Keratinocyte (primary cell): ENCODE results near the gene PHACTR2. TPM values are rescaled to one million over a fixed set of nuclear protein-coding genes. Genes with fewer than 3 reads are reported as not detected.
A peak's percentile ranks its signal among the peaks of the same experiment; 100 is the strongest.

Experiments used
- DNase-seq: peaks from one replicate; pipeline ENCODE4 v3.0.0-alpha.2; 2011; ENCODE audit warnings: low read depth, missing footprints, low spot score
- FAIRE-seq: peaks from 2 replicates; lab custom pipeline; 2011; peaks lifted over from hg19 to GRCh38; lab: Jason Lieb, UNC
- H2AFZ ChIP-seq: 2 replicates; pipeline ENCODE4 v1.6.0; 2012; ENCODE audit warnings: low read length, control low read depth, inconsistent platforms; ENCODE audit not compliant: control insufficient read depth
- H3K27ac ChIP-seq: 2 replicates; pipeline ENCODE4 v1.5.1; 2011; ENCODE audit warnings: low read length; ENCODE audit not compliant: control insufficient read depth, insufficient read depth
- H3K27me3 ChIP-seq: 3 replicates; pipeline ENCODE4 v1.6.0; 2011; ENCODE audit warnings: low read length; ENCODE audit not compliant: control insufficient read depth, insufficient read depth; ENCODE audit errors: extremely low read depth
- H3K36me3 ChIP-seq, 2 experiments: 2 replicates in 1 of 2; 3 replicates in 1 of 2; pipeline ENCODE4 v1.5.1; 2011; ENCODE audit warnings: low read length in 2 of 2, mild to moderate bottlenecking in 1 of 2; ENCODE audit not compliant: control insufficient read depth in 2 of 2, insufficient read depth in 2 of 2; ENCODE audit errors: extremely low read depth in 1 of 2
- H3K4me1 ChIP-seq: 3 replicates; pipeline ENCODE4 v1.5.1; 2011; ENCODE audit warnings: low read length; ENCODE audit not compliant: control insufficient read depth, insufficient read depth; ENCODE audit errors: extremely low read depth
- H3K4me2 ChIP-seq: 3 replicates; pipeline ENCODE4 v1.6.0; 2011; ENCODE audit warnings: low read depth, low read length; ENCODE audit not compliant: control insufficient read depth, insufficient read depth; ENCODE audit errors: extremely low read depth
- H3K4me3 ChIP-seq, 3 experiments: fragments of 200-600 bp in 1 of 3; sonication (generic) in 1 of 3; 2 replicates in 2 of 3; 3 replicates in 1 of 3; pipeline ENCODE4 v1.5.1; 2011 to 2016; ENCODE audit warnings: low read length in 3 of 3, mild to moderate bottlenecking in 3 of 3, control low read depth in 2 of 3, inconsistent platforms in 1 of 3, low read depth in 1 of 3, mixed read lengths in 1 of 3, mixed run types in 1 of 3, moderate library complexity in 1 of 3; ENCODE audit not compliant: control insufficient read depth in 2 of 3, insufficient read depth in 2 of 3; ENCODE audit errors: extremely low read depth in 1 of 3
- H3K79me2 ChIP-seq: 2 replicates; pipeline ENCODE4 v1.6.0; 2012; ENCODE audit warnings: low read length; ENCODE audit not compliant: control insufficient read depth, insufficient read depth
- H3K9ac ChIP-seq: 3 replicates; pipeline ENCODE4 v1.6.0; 2011; ENCODE audit warnings: low read length; ENCODE audit not compliant: control insufficient read depth, insufficient read depth; ENCODE audit errors: extremely low read depth
- H3K9me1 ChIP-seq: 3 replicates; pipeline ENCODE4 v1.6.0; 2011; ENCODE audit warnings: low read length; ENCODE audit not compliant: control insufficient read depth, insufficient read depth; ENCODE audit errors: extremely low read depth
- H3K9me3 ChIP-seq: 2 replicates; pipeline ENCODE4 v1.5.1; 2012; ENCODE audit warnings: low read depth, low read length; ENCODE audit not compliant: control insufficient read depth
- H4K20me1 ChIP-seq: 3 replicates; pipeline ENCODE4 v1.6.0; 2011; ENCODE audit warnings: low read length; ENCODE audit not compliant: control insufficient read depth, insufficient read depth; ENCODE audit errors: extremely low read depth
- CTCF ChIP-seq, 3 experiments: IDR thresholded peaks in 1 of 3; conservative IDR thresholded peaks in 1 of 3; optimal IDR thresholded peaks in 1 of 3; 2 replicates in 2 of 3; 3 replicates in 1 of 3; pipeline versions ENCODE3 to v1.5.1; 2011; ENCODE audit warnings: low read length in 3 of 3, mild to moderate bottlenecking in 3 of 3, moderate library complexity in 2 of 3, control low read depth in 1 of 3, inconsistent platforms in 1 of 3; ENCODE audit not compliant: insufficient read depth in 2 of 3; ENCODE audit errors: extremely low read depth in 1 of 3
- EZH2 ChIP-seq: IDR thresholded peaks from one replicate; pipeline ENCODE4 v1.6.1; 2012; ENCODE audit warnings: inconsistent platforms, mild to moderate bottlenecking, low read length, moderate library complexity
- dilution Hi-C: fragments of 300-500 bp; cut with MboI; formaldehyde crosslinking; loops from one replicate; pipeline ENCODE4 v1.7.0; 2020; ENCODE audit warnings: low sequenced_read_pairs; ENCODE audit not compliant: extremely low pct_ligation_motif_present
- polyA plus RNA-seq, 5 experiments: library from polyadenylated mRNA; depleted of rRNA in 3 of 5; stranded (reverse) in 3 of 5; stranded (forward) in 1 of 5; unstranded in 1 of 5; fragments of >200 nt; gene quantifications; 1 replicate in 1 of 5; 2 replicates in 3 of 5; 3 replicates in 1 of 5; pipeline versions ENCODE4 v1.2.1 to v1.2.3, GENCODE V29; 2011 to 2012; ENCODE audit warnings: missing spikeins in 2 of 5, low read depth in 1 of 5, low replicate concordance in 1 of 5

Gene PHACTR2
- polyA plus RNA-seq, 1 donor (not counting 4 experiments of a cell fraction or from before 2014, with no cell fraction given): 9.4 TPM

- Histone ChIP-seq H3K4me3 (peak overlapping the region in 1 of 3 experiments; percentile 34), H4K20me1 (no peaks in the 10 kb centered on the region), H3K9me3 (no peaks in the 10 kb centered on the region), H3K9ac (peak overlapping the region; percentile 50), H3K27ac (peak overlapping the region; percentile 89), H3K4me2 (peak overlapping the region; percentile 72), H3K27me3 (no peaks in the 10 kb centered on the region), H3K9me1 (no peaks in the 10 kb centered on the region), H3K36me3 (no peaks in the 10 kb centered on the region), H3K79me2 (peaks cover 2% of the 10 kb centered on the region), H3K4me1 (peaks cover 41% of the 10 kb centered on the region), H2AFZ (no peak overlapping the region)
- FAIRE-seq: peak; percentile 95
- dilution Hi-C loops: no loop called here
- peak; percentile 83 for DNase-seq
- no peak for TF ChIP-seq EZH2
- no peak for TF ChIP-seq CTCF (optimal IDR thresholded peaks at IDR 0.05 in 1 of 3, IDR thresholded peaks at IDR 0.05 in 1 of 3, conservative IDR thresholded peaks at IDR 0.05 in 1 of 3; ENCODE audit: extremely low read depth in 1 of 3, insufficient read depth in 2 of 3, low read length in 3 of 3)
Measured at GRCh38 chr6:143673669-143674068, 4.1 kb upstream of the PHACTR2 start.

- H3K27ac ChIP-seq: peak overlapping the region; percentile 89
- FAIRE-seq: peak; percentile 78
- peak overlapping the region; percentile 72 for H3K4me2 ChIP-seq
- H3K27me3 ChIP-seq: no peaks in the 10 kb centered on the region
- H2AFZ ChIP-seq: peak overlapping the region; percentile 87
- H3K79me2 ChIP-seq: peaks cover 11% of the 10 kb centered on the region
- H3K4me3 ChIP-seq: peak overlapping the region in 2 of 3 experiments; percentile 34 to 45
- DNase-seq: no peak
- H3K9ac ChIP-seq: peak overlapping the region; percentile 41
- H3K4me1 ChIP-seq: peaks cover 47% of the 10 kb centered on the region
- no peaks in the 10 kb centered on the region for H3K36me3 ChIP-seq
- dilution Hi-C loops: no loop called here
- H3K9me1 ChIP-seq: no peaks in the 10 kb centered on the region
- TF ChIP-seq CTCF (optimal IDR thresholded peaks at IDR 0.05 in 1 of 3, IDR thresholded peaks at IDR 0.05 in 1 of 3, conservative IDR thresholded peaks at IDR 0.05 in 1 of 3; ENCODE audit: extremely low read depth in 1 of 3, insufficient read depth in 2 of 3, low read length in 3 of 3): no peak
- no peak for TF ChIP-seq EZH2
- no peaks in the 10 kb centered on the region for H4K20me1 ChIP-seq
- H3K9me3 ChIP-seq: no peaks in the 10 kb centered on the region
Measured at GRCh38 chr6:143674483-143675381, 3.0 kb upstream of the PHACTR2 start.
